Type B pancreatic cell (in vitro differentiated cells): ENCODE measurements around the gene SSR1. TPM values are rescaled to one million over a fixed set of nuclear protein-coding genes. Genes with fewer than 3 reads are reported as not detected.

Experiments
- DNase-seq: peaks from one replicate; pipeline ENCODE4 v3.0.0; 2021; ENCODE audit warnings: mixed read lengths; ENCODE audit not compliant: unreplicated experiment; ENCODE audit errors: extremely low spot score
- H3K27ac Mint-ChIP-seq: 2 replicates; pipeline ENCODE4 v1.8.0; 2021; ENCODE audit warnings: mild to moderate bottlenecking, mixed read lengths
- H3K27me3 Mint-ChIP-seq: 2 replicates; pipeline ENCODE4 v1.8.0; 2021; ENCODE audit warnings: mixed read lengths
- H3K36me3 Mint-ChIP-seq: 2 replicates; pipeline ENCODE4 v1.8.0; 2021; ENCODE audit warnings: mixed read lengths
- H3K4me1 Mint-ChIP-seq: one replicate; pipeline ENCODE4 v1.8.0; 2021; ENCODE audit warnings: mixed read lengths; ENCODE audit not compliant: unreplicated experiment
- H3K4me3 Mint-ChIP-seq: 2 replicates; pipeline ENCODE4 v1.8.0; 2021; ENCODE audit warnings: mild to moderate bottlenecking, mixed read lengths
- H3K9me3 Mint-ChIP-seq: 2 replicates; pipeline ENCODE4 v1.8.0; 2021; ENCODE audit warnings: mixed read lengths
- CTCF ChIP-seq: fragments of 200-600 bp; sonication (generic); conservative IDR thresholded peaks from 2 replicates; pipeline ENCODE4 v1.5.0; 2021; ENCODE audit warnings: antibody characterized with exemption, mild to moderate bottlenecking
- total RNA-seq: library from RNA; stranded (reverse); gene quantifications from 2 replicates; pipeline ENCODE4 v1.2.1, GENCODE V29; 2021; ENCODE audit warnings: low replicate concordance

SSR1 gene
- total RNA-seq, 1 donor from 2014 or later = 124 TPM

GRCh38 chr6:7334685-7335084 lies 21.7 kb upstream of the SSR1 start:
- no peak overlapping the region for H3K27ac Mint-ChIP-seq

GRCh38 chr6:7332090-7332745 lies 19.2 kb upstream of the SSR1 start:
- Mint-ChIP-seq H3K4me1 (no peaks in the 10 kb centered on the region), H3K36me3 (no peaks in the 10 kb centered on the region), H3K27me3 (no peaks in the 10 kb centered on the region), H3K4me3 (no peak overlapping the region), H3K27ac (no peak overlapping the region), H3K9me3 (no peaks in the 10 kb centered on the region)
- no peak for DNase-seq
- no peak for TF ChIP-seq CTCF

More at GRCh38 chr6:7334685-7335084, 21.7 kb upstream of the SSR1 start:
- no peak for DNase-seq
- Mint-ChIP-seq H3K4me3 (no peak overlapping the region), H3K27me3 (no peaks in the 10 kb centered on the region), H3K9me3 (no peaks in the 10 kb centered on the region), H3K4me1 (no peaks in the 10 kb centered on the region), H3K36me3 (no peaks in the 10 kb centered on the region)
- TF ChIP-seq CTCF = no peak

GRCh38 chr6:7331452-7331851 lies 18.5 kb upstream of the SSR1 start:
- H3K9me3 Mint-ChIP-seq = no peaks in the 10 kb centered on the region
- H3K36me3 Mint-ChIP-seq = no peaks in the 10 kb centered on the region
- H3K4me3 Mint-ChIP-seq = no peak overlapping the region
- no peak for TF ChIP-seq CTCF
- DNase-seq = no peak
- no peaks in the 10 kb centered on the region for H3K4me1 Mint-ChIP-seq
- H3K27me3 Mint-ChIP-seq = no peaks in the 10 kb centered on the region
- no peak overlapping the region for H3K27ac Mint-ChIP-seq

GRCh38 chr6:7328243-7328642 lies 15.2 kb upstream of the SSR1 start:
- H3K9me3 Mint-ChIP-seq = no peaks in the 10 kb centered on the region
- H3K4me3 Mint-ChIP-seq = no peak overlapping the region
- TF ChIP-seq CTCF = no peak
- no peaks in the 10 kb centered on the region for H3K27me3 Mint-ChIP-seq
- H3K4me1 Mint-ChIP-seq = no peaks in the 10 kb centered on the region
- H3K27ac Mint-ChIP-seq = no peak overlapping the region
- no peaks in the 10 kb centered on the region for H3K36me3 Mint-ChIP-seq
- DNase-seq = no peak

GRCh38 chr6:7325750-7326149 lies 12.8 kb upstream of the SSR1 start:
- Mint-ChIP-seq H3K27me3 (no peaks in the 10 kb centered on the region), H3K4me1 (no peaks in the 10 kb centered on the region), H3K4me3 (no peak overlapping the region), H3K27ac (no peak overlapping the region), H3K9me3 (no peaks in the 10 kb centered on the region), H3K36me3 (no peaks in the 10 kb centered on the region)
- DNase-seq = no peak
- TF ChIP-seq CTCF = no peak

- DNase-seq = no peak
- Mint-ChIP-seq H3K4me3 (no peak overlapping the region), H3K9me3 (no peaks in the 10 kb centered on the region), H3K36me3 (no peaks in the 10 kb centered on the region), H3K27me3 (no peaks in the 10 kb centered on the region), H3K4me1 (no peaks in the 10 kb centered on the region), H3K27ac (no peak overlapping the region)
- no peak for TF ChIP-seq CTCF
Measured at GRCh38 chr6:7324520-7324919, 11.5 kb upstream of the SSR1 start.
